ENCODE results near the gene TNIP2.

Gene TNIP2

DNA sequence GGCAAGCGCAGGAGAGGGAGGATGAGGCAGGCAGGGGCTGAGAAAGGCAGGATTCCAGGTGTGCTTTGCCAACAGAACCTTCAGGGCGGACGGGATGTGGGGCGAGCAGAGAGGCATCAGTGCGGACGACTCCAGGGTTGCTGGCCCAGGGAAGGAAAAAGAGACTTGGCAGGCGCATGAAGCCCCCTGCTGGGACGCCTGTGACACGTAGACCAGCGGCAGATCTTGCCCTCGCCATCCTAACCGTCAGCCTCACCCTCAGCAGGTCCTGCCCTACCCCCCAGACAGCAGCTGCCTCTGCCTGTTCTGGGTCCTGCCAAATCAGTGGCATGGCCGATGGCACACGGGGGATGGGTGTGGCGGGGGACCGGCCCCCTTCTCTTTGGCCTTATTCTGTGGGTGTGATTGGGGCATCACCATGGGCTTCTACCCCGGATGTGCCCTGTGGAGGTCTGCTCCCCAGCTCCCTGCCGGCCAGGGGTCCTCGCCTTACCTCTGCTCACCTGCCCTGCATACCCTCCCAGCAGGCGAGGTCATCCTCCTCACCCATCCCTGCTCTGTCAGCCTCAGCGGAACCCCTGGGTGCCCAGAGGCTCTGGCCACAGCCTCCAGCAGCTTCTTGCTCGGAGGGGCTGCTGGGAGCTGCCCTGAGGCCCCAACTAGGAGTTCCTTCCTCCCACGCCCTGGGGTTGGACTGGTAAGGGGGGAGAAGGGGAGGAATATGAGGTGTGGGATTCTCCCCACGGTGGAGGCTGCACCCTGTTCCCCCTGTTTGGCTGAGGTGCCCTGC is 33.9 kb upstream of the TNIP2 start:
- Histone ChIP-seq H3K4me1 (ENCODE audit: control insufficient read depth, insufficient read depth, low read length) (no peaks in the 10 kb centered on the region), H3K27ac (ENCODE audit: extremely low read depth, low read depth, low read length) (no peak overlapping the region), H3K9me3 (ENCODE audit: control insufficient read depth, insufficient read depth, low read depth, low read length) (no peaks in the 10 kb centered on the region), H3K36me3 (ENCODE audit: control insufficient read depth in 2 of 2, insufficient read depth in 1 of 2, low read length in 2 of 2) (no peaks in the 10 kb centered on the region), H3K4me3 (ENCODE audit: low read depth, low read length) (no peak overlapping the region)
- CTCF ChIA-PET, result no interaction called here
- TF ChIP-seq PRDM1 (tag by site-specific recombination; IDR thresholded peaks at IDR 0.05) (no peak), ZNF10 (tag by site-specific recombination; IDR thresholded peaks at IDR 0.05) (no peak), ZNF530 (tag by site-specific recombination; IDR thresholded peaks at IDR 0.05; ENCODE audit: low read depth) (no peak), HOXC10 (CRISPR knock-in tag; IDR thresholded peaks at IDR 0.05) (no peak), GLI4 (tag by site-specific recombination; IDR thresholded peaks at IDR 0.05) (no peak), ZNF571 (tag by site-specific recombination; IDR thresholded peaks at IDR 0.05) (no peak), GLI2 (tag by site-specific recombination; IDR thresholded peaks at IDR 0.05; ENCODE audit: borderline replicate concordance, low read depth) (no peak), ZSCAN23 (tag by site-specific recombination; IDR thresholded peaks at IDR 0.05) (no peak), HOXA7 (CRISPR knock-in tag; IDR thresholded peaks at IDR 0.05; ENCODE audit: borderline replicate concordance) (no peak), ZFHX2 (tag by site-specific recombination; conservative IDR thresholded peaks at IDR 0.05) (no peak), ZNF426 (tag by site-specific recombination; IDR thresholded peaks at IDR 0.05) (no peak), ZNF433 (tag by site-specific recombination; IDR thresholded peaks at IDR 0.05; ENCODE audit: low read depth) (no peak), ZNF202 (tag by site-specific recombination; IDR thresholded peaks at IDR 0.05; ENCODE audit: borderline replicate concordance) (no peak), ZNF140 (tag by site-specific recombination; IDR thresholded peaks at IDR 0.05) (no peak), ZNF155 (tag by site-specific recombination; IDR thresholded peaks at IDR 0.05) (no peak)
- TF ChIP-seq, protein P1, sequence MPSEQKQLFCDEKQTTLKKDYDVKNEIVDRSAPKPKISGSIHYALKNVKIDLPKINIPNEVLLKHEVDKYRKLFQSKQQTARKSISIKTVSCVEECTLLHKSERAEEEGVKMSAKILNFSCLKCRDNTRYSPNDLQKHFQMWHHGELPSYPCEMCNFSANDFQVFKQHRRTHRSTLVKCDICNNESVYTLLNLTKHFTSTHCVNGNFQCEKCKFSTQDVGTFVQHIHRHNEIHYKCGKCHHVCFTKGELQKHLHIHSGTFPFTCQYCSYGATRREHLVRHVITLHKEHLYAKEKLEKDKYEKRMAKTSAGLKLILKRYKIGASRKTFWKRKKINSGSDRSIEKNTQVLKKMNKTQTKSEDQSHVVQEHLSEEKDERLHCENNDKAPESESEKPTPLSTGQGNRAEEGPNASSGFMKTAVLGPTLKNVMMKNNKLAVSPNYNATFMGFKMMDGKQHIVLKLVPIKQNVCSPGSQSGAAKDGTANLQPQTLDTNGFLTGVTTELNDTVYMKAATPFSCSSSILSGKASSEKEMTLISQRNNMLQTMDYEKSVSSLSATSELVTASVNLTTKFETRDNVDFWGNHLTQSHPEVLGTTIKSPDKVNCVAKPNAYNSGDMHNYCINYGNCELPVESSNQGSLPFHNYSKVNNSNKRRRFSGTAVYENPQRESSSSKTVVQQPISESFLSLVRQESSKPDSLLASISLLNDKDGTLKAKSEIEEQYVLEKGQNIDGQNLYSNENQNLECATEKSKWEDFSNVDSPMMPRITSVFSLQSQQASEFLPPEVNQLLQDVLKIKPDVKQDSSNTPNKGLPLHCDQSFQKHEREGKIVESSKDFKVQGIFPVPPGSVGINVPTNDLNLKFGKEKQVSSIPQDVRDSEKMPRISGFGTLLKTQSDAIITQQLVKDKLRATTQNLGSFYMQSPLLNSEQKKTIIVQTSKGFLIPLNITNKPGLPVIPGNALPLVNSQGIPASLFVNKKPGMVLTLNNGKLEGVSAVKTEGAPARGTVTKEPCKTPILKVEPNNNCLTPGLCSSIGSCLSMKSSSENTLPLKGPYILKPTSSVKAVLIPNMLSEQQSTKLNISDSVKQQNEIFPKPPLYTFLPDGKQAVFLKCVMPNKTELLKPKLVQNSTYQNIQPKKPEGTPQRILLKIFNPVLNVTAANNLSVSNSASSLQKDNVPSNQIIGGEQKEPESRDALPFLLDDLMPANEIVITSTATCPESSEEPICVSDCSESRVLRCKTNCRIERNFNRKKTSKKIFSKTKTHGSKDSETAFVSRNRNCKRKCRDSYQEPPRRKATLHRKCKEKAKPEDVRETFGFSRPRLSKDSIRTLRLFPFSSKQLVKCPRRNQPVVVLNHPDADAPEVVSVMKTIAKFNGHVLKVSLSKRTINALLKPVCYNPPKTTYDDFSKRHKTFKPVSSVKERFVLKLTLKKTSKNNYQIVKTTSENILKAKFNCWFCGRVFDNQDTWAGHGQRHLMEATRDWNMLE (tag by site-specific recombination; conservative IDR thresholded peaks at IDR 0.05; ENCODE audit: low read depth), result no peak
- TF ChIP-seq, protein P2, sequence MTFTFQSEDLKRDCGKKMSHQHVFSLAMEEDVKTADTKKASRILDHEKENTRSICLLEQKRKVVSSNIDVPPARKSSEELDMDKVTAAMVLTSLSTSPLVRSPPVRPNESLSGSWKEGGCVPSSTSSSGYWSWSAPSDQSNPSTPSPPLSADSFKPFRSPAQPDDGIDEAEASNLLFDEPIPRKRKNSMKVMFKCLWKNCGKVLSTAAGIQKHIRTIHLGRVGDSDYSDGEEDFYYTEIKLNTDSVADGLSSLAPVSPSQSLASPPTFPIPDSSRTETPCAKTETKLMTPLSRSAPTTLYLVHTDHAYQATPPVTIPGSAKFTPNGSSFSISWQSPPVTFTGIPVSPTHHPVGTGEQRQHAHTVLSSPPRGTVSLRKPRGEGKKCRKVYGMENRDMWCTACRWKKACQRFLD (tag by site-specific recombination; IDR thresholded peaks at IDR 0.05), result no peak
- TF ChIP-seq, protein P3, sequence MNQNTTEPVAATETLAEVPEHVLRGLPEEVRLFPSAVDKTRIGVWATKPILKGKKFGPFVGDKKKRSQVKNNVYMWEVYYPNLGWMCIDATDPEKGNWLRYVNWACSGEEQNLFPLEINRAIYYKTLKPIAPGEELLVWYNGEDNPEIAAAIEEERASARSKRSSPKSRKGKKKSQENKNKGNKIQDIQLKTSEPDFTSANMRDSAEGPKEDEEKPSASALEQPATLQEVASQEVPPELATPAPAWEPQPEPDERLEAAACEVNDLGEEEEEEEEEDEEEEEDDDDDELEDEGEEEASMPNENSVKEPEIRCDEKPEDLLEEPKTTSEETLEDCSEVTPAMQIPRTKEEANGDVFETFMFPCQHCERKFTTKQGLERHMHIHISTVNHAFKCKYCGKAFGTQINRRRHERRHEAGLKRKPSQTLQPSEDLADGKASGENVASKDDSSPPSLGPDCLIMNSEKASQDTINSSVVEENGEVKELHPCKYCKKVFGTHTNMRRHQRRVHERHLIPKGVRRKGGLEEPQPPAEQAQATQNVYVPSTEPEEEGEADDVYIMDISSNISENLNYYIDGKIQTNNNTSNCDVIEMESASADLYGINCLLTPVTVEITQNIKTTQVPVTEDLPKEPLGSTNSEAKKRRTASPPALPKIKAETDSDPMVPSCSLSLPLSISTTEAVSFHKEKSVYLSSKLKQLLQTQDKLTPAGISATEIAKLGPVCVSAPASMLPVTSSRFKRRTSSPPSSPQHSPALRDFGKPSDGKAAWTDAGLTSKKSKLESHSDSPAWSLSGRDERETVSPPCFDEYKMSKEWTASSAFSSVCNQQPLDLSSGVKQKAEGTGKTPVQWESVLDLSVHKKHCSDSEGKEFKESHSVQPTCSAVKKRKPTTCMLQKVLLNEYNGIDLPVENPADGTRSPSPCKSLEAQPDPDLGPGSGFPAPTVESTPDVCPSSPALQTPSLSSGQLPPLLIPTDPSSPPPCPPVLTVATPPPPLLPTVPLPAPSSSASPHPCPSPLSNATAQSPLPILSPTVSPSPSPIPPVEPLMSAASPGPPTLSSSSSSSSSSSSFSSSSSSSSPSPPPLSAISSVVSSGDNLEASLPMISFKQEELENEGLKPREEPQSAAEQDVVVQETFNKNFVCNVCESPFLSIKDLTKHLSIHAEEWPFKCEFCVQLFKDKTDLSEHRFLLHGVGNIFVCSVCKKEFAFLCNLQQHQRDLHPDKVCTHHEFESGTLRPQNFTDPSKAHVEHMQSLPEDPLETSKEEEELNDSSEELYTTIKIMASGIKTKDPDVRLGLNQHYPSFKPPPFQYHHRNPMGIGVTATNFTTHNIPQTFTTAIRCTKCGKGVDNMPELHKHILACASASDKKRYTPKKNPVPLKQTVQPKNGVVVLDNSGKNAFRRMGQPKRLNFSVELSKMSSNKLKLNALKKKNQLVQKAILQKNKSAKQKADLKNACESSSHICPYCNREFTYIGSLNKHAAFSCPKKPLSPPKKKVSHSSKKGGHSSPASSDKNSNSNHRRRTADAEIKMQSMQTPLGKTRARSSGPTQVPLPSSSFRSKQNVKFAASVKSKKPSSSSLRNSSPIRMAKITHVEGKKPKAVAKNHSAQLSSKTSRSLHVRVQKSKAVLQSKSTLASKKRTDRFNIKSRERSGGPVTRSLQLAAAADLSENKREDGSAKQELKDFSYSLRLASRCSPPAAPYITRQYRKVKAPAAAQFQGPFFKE (tag by site-specific recombination; IDR thresholded peaks at IDR 0.05; ENCODE audit: borderline replicate concordance), result no peak
- TF ChIP-seq, protein P4, sequence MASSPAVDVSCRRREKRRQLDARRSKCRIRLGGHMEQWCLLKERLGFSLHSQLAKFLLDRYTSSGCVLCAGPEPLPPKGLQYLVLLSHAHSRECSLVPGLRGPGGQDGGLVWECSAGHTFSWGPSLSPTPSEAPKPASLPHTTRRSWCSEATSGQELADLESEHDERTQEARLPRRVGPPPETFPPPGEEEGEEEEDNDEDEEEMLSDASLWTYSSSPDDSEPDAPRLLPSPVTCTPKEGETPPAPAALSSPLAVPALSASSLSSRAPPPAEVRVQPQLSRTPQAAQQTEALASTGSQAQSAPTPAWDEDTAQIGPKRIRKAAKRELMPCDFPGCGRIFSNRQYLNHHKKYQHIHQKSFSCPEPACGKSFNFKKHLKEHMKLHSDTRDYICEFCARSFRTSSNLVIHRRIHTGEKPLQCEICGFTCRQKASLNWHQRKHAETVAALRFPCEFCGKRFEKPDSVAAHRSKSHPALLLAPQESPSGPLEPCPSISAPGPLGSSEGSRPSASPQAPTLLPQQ (tag by site-specific recombination; IDR thresholded peaks at IDR 0.05), result no peak
- TF ChIP-seq, protein P5, sequence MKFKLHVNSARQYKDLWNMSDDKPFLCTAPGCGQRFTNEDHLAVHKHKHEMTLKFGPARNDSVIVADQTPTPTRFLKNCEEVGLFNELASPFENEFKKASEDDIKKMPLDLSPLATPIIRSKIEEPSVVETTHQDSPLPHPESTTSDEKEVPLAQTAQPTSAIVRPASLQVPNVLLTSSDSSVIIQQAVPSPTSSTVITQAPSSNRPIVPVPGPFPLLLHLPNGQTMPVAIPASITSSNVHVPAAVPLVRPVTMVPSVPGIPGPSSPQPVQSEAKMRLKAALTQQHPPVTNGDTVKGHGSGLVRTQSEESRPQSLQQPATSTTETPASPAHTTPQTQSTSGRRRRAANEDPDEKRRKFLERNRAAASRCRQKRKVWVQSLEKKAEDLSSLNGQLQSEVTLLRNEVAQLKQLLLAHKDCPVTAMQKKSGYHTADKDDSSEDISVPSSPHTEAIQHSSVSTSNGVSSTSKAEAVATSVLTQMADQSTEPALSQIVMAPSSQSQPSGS (tag by site-specific recombination; IDR thresholded peaks at IDR 0.05; ENCODE audit: low read depth), result no peak
- POLR2A ChIA-PET, result no interaction called here
